Measurements from ENCODE around the gene TMEM135. TPM values are rescaled to one million over a fixed set of nuclear protein-coding genes. Genes with fewer than 3 reads are reported as not detected.

The TMEM135 gene
- total and polyA plus RNA-seq, 2 donors (not counting 1 experiment from before 2014, with no cell fraction given) = 2.7 to 19.5 TPM

- Mint-ChIP-seq H3K9me3 (ENCODE audit: insufficient read depth) (no peaks in the 10 kb centered on the region), H3K4me1 (no peaks in the 10 kb centered on the region), H3K4me3 (no peak overlapping the region), H3K27ac (no peak overlapping the region), H3K27me3 (peaks cover 9% of the 10 kb centered on the region)
- H3K36me3 ChIP-seq (replicated peaks in 1 of 2; ENCODE audit: control extremely low read depth in 1 of 2, control insufficient read depth in 1 of 2, extremely low read depth in 1 of 2, insufficient read depth in 2 of 2, low read length in 1 of 2) = no peaks in the 10 kb centered on the region
- no peak overlapping the region for H3K4me3 ChIP-seq (ENCODE audit: control extremely low read depth in 1 of 5, extremely low read depth in 1 of 5, insufficient read depth in 1 of 5, low read depth in 2 of 5, low read length in 4 of 5)
- no peak overlapping the region for H3K27ac ChIP-seq (ENCODE audit: low read length in 2 of 2)
- no peaks in the 10 kb centered on the region for H4K20me1 ChIP-seq (ENCODE audit: control insufficient read depth, insufficient read depth, low read length, poor library complexity, severe bottlenecking)
- POLR2A ChIA-PET = no interaction called here
- no peaks in the 10 kb centered on the region for H3K4me1 ChIP-seq (ENCODE audit: control insufficient read depth in 2 of 2, insufficient read depth in 2 of 2, low read length in 2 of 2)
- ATAC-seq (ENCODE audit: low read depth) (no peak), DNase-seq (no peak)
- H3K9ac ChIP-seq (ENCODE audit: low read length) = no peak overlapping the region
- H3K27me3 ChIP-seq (replicated peaks in 1 of 4; ENCODE audit: control extremely low read depth in 1 of 4, control insufficient read depth in 3 of 4, insufficient read depth in 4 of 4, low read length in 3 of 4) = no peaks in the 10 kb centered on the region
- H3K4me2 ChIP-seq (replicated peaks; ENCODE audit: low read depth, low read length, poor library complexity, severe bottlenecking) = no peak overlapping the region
- intact Hi-C loops (cut with micrococcal nuclease) = no loop called here
- H2AFZ ChIP-seq (ENCODE audit: insufficient read depth, low read depth, low read length, poor library complexity, severe bottlenecking) = no peak overlapping the region
- H3K9me3 ChIP-seq (ENCODE audit: control extremely low read depth in 1 of 3, control insufficient read depth in 2 of 3, insufficient read depth in 1 of 3, low read length in 2 of 3) = no peaks in the 10 kb centered on the region
- H3K79me2 ChIP-seq (ENCODE audit: control insufficient read depth, insufficient read depth, low read length) = no peaks in the 10 kb centered on the region
- TF ChIP-seq CTCF (IDR thresholded peaks at IDR 0.05) (no peak), EZH2 (IDR thresholded peaks at IDR 0.05; ENCODE audit: borderline replicate concordance, insufficient read depth, low read depth, low read length, poor library complexity, severe bottlenecking) (no peak)
- no CpG with 5 or more reads among the region's 1 CpG for WGBS (ENCODE audit: insufficient coverage)
- CTCF ChIA-PET = no interaction called here
Measured at GRCh38 chr11:86990031-86990430, 47.7 kb upstream of the TMEM135 start.

- no peaks in the 10 kb centered on the region for H3K9me3 Mint-ChIP-seq (ENCODE audit: insufficient read depth)
- H3K4me3 Mint-ChIP-seq = no peak overlapping the region
- H2AFZ ChIP-seq (ENCODE audit: insufficient read depth, low read depth, low read length, poor library complexity, severe bottlenecking) = no peak overlapping the region
- H4K20me1 ChIP-seq (ENCODE audit: control insufficient read depth, insufficient read depth, low read length, poor library complexity, severe bottlenecking) = no peaks in the 10 kb centered on the region
- no peaks in the 10 kb centered on the region for H3K36me3 ChIP-seq (replicated peaks in 1 of 2; ENCODE audit: control extremely low read depth in 1 of 2, control insufficient read depth in 1 of 2, extremely low read depth in 1 of 2, insufficient read depth in 2 of 2, low read length in 1 of 2)
- H3K9ac ChIP-seq (ENCODE audit: low read length) = no peak overlapping the region
- no peak for DNase-seq
- no peaks in the 10 kb centered on the region for H3K27me3 ChIP-seq (replicated peaks in 1 of 4; ENCODE audit: control extremely low read depth in 1 of 4, control insufficient read depth in 3 of 4, insufficient read depth in 4 of 4, low read length in 3 of 4)
- no peak for ATAC-seq (ENCODE audit: low read depth)
- H3K4me2 ChIP-seq (replicated peaks; ENCODE audit: low read depth, low read length, poor library complexity, severe bottlenecking) = no peak overlapping the region
- no peak overlapping the region for H3K27ac Mint-ChIP-seq
- H3K27me3 Mint-ChIP-seq = peaks cover 9% of the 10 kb centered on the region
- POLR2A ChIA-PET = no interaction called here
- H3K4me3 ChIP-seq (ENCODE audit: control extremely low read depth in 1 of 5, extremely low read depth in 1 of 5, insufficient read depth in 1 of 5, low read depth in 2 of 5, low read length in 4 of 5) = no peak overlapping the region
- TF ChIP-seq CTCF (IDR thresholded peaks at IDR 0.05) (no peak), EZH2 (IDR thresholded peaks at IDR 0.05; ENCODE audit: borderline replicate concordance, insufficient read depth, low read depth, low read length, poor library complexity, severe bottlenecking) (no peak)
- H3K27ac ChIP-seq (ENCODE audit: low read length in 2 of 2) = no peak overlapping the region
- CTCF ChIA-PET = no interaction called here
- no CpG with 5 or more reads among the region's 3 CpGs for WGBS (ENCODE audit: insufficient coverage)
- intact Hi-C loops (cut with micrococcal nuclease) = no loop called here
- no peaks in the 10 kb centered on the region for H3K79me2 ChIP-seq (ENCODE audit: control insufficient read depth, insufficient read depth, low read length)
- no peaks in the 10 kb centered on the region for H3K9me3 ChIP-seq (ENCODE audit: control extremely low read depth in 1 of 3, control insufficient read depth in 2 of 3, insufficient read depth in 1 of 3, low read length in 2 of 3)
- H3K4me1 Mint-ChIP-seq = no peaks in the 10 kb centered on the region
- H3K4me1 ChIP-seq (ENCODE audit: control insufficient read depth in 2 of 2, insufficient read depth in 2 of 2, low read length in 2 of 2) = no peaks in the 10 kb centered on the region
Measured at GRCh38 chr11:86990515-86990914, 47.2 kb upstream of the TMEM135 start.
